GM12892 (cell line): ENCODE data around the gene TMEM171.

ENCODE experiments used
- POLR2A ChIP-seq: IDR thresholded peaks from 2 replicates; pipeline ENCODE4 v1.6.1; 2011; ENCODE audit warnings: low read depth, low read length, control low read depth
- POLR2AphosphoS5 ChIP-seq: IDR thresholded peaks from 2 replicates; pipeline ENCODE4 v1.6.1; 2011; ENCODE audit warnings: low read depth, low read length, control low read depth
- TAF1 ChIP-seq: IDR thresholded peaks from 2 replicates; pipeline ENCODE4 v1.6.1; 2011; ENCODE audit warnings: low read depth, mild to moderate bottlenecking, control low read depth, low read length, borderline replicate concordance

- TF ChIP-seq POLR2AphosphoS5 (no peak), POLR2A (no peak), TAF1 (no peak)
Observed at GRCh38 chr5:73094415-73094814, 26.0 kb upstream of the TMEM171 start.
